ENCODE results near the gene RSF1.

DNA sequence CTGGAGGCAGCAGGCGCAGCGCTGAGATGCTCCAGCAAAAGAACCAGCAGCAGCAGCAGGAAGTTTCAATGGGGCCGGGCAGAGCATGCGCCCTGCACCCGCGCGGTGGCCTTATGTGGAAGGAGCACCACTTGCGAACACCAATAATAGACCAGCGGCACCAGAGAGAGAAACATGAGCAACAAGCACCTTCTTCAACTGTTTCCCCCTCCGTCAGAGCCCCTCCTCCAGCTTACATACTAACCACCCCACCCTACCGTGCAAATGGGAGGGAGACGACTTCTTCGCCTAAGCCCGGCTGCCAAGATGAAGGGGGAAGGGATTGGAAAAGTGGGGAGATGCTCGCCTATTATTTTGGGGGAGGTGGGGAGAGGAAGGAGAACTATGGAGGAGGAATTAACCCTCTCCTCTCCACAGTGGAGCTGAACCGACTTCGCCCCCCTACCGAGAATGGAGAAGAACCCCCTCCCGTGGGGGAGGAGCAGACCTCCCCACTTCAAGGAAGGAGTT is 1.1 kb downstream of the RSF1 start:
- TF ChIP-seq YY1 (IDR thresholded peaks at IDR 0.05; ENCODE audit: insufficient read depth, insufficient read length) (no peak), SUZ12 (IDR thresholded peaks at IDR 0.05; ENCODE audit: extremely low read depth, insufficient read depth, insufficient read length) (no peak)

All from NT2/D1 (cell line).